HG03175 (cell line): Measurements from ENCODE around the gene DNAJA3.
A peak's percentile ranks its signal among the peaks of the same experiment; 100 is the strongest.

Source experiments
- ATAC-seq: cut with Tn5 transposase; IDR thresholded peaks from one replicate; pipeline ENCODE4 v1.9.1; 2021; ENCODE audit warnings: mild to moderate bottlenecking, moderate library complexity; ENCODE audit not compliant: unreplicated experiment

Gene DNAJA3

GRCh38 chr16:4468972-4469371, 43.3 kb downstream of the DNAJA3 start:
- ATAC-seq, result no peak

GRCh38 chr16:4471869-4472268, 46.2 kb downstream of the DNAJA3 start:
- ATAC-seq, result no peak

- ATAC-seq, result no peak
These were observed 47.2 kb downstream of the DNAJA3 start for GRCh38 chr16:4472880-4473279.

GRCh38 chr16:4474192-4474961, 48.7 kb downstream of the DNAJA3 start, which contains the start of gene NMRAL1:
NMRAL1 (minus strand) TSS chr16:4474625; CDS start chr16:4474132, 493 bp downstream.
- ATAC-seq, result peak; percentile 53

DNA sequence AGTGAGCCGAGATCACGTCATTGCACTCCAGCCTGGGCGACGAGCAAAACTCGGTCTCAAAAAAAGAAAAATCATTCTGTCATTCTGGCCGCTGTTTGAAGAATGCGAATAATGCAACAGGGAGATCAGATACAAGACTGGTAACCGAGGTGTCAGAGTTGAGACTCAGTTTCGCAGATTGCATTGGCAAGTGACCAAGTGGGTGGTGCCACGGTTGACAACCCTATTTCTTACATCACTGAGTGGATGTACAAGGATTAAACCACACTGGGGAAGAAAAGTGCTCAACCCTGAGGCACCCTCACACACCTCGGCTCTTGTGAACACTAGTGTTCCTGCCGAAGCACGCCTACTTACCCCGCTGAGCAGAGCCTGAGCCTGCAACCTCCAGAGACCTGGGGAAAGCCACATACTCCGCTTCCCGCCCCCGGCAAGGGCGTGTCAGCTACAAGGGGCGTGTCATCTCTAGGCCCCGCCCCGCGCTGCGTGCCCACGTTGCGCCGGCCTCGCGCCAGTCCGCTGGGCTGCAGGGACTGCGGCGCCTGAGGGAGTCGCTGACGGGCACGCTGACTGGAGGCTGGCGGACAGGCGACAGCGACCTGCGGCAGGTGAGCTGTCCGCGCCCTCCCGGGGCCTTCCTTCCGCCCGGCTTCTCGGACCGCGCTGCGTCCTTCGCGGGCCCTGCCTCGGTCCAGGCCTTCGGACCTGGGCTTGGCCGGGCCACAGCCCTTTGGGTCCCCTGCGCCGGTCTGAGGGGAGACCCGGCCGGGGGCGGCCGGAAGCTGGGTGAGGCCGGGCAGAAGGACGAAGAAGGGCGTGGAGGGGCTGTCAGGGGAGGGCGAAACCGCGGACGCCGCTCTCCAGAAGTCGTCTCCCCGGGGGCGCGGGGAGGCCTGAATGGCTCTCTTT, 50.5 kb downstream of the DNAJA3 start, which contains the start of gene HMOX2:
Gene HMOX2 (plus strand): TSS at position 519 of the 909 bp plus-strand sequence. CDS start 29,127 bp downstream, outside the sequence.
- ATAC-seq, result peak; percentile 89

DNA sequence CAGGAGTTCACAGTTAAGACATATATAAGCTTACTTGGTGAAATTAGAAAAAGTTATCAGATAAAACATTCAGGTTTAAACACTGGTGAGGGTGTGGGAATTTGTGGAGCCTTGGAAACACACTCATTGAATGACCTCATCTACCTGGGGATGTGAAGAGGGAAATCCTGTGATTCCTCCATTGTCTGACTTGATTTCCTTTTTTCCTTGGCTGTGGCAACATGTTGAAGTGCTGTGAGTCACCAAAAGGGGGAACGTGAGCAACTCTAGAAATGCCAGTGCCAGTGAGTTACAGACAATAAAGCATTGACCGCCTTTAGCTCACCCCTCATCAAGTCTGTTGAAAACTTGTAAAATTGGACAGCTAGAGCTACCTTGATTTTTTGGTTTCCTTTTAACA, 52.3 kb downstream of the DNAJA3 start:
- ATAC-seq, result no peak

- no peak for ATAC-seq
These were observed 55.9 kb downstream of the DNAJA3 start for GRCh38 chr16:4481526-4481925.

GRCh38 chr16:4481963-4482362, 56.3 kb downstream of the DNAJA3 start:
- ATAC-seq, result no peak

- ATAC-seq, result no peak
These were observed 60.6 kb downstream of the DNAJA3 start for GRCh38 chr16:4486126-4486893.

GRCh38 chr16:4487955-4488498, 62.4 kb downstream of the DNAJA3 start:
- ATAC-seq, result no peak

DNA sequence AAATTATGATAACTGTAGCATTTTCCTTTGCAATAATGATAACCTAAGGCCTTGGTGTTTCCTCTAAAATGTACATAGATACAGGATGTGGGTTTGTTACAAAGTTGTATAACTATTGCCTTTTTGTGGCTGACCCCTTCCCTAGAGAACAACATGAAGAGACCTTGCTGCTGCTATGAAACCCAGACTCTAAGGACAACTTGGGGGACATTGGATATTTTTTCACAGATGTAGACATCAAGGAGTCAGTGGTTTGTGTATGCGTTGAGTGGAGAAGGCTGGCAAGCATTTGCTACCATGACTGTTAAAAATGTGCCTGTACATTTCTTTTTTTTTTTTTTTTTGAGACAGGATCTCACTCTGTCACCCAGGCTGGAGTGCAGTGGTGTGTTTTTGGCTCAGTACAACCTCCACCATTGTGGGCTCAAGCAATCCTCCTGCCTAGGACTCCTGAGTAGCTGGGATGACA, 62.9 kb downstream of the DNAJA3 start:
- ATAC-seq, result no peak

DNA sequence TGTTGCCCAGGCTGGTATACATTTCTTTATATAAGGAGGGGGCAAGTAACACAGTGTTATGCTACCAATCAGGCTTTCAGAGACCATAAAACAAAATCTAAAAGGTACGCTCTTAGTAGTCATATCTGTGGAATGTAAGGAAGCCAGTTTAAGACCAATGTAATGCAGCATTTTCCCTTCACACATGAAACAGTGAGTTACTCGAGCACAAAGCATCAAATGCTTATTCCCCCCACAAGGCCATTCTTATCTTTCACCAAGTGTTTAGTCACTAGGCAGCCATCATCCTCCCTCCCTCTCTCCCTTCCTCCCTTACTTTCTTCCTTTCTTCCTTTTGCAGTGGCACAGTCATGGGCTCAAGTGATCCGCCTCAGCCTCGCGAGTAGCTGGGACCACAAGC, 63.4 kb downstream of the DNAJA3 start:
- no peak for ATAC-seq

GRCh38 chr16:4491898-4492297, 66.2 kb downstream of the DNAJA3 start:
- ATAC-seq, result no peak

DNA sequence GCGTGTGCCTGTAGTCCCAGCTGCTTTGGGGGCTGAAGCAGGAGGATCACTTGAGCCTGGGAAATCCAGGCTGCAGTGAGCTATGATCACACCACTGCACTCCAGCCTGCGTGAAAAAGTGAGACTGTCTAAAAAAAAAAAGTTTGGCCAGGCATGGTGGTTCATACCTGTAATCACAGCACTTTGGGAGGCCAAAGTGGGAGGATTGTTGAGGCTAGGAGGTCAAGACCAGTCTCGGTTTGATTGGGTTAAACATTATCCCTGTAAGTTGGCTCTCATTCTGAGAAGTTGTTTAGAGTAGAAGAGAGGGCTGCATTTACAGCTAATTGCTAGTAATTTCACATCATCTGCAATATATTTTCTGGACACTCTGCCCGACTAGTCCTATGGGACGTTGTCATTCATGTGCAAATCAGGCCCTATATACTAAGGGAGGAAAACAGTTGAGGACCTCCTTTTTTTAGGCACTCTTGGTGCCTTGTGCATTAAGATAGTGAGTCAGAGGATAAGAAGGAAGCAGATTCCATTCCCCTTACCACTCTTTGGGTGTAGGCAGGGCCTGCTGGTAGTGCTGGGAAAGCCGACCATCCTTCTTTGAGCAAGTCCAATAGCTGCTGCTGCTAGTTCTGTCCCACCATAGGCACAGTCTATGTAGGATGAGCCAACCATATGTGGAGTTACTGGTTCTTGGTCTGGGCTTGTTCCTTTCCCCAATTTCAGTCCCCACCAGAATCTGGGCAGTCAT, 69.2 kb downstream of the DNAJA3 start:
- ATAC-seq, result no peak

DNA sequence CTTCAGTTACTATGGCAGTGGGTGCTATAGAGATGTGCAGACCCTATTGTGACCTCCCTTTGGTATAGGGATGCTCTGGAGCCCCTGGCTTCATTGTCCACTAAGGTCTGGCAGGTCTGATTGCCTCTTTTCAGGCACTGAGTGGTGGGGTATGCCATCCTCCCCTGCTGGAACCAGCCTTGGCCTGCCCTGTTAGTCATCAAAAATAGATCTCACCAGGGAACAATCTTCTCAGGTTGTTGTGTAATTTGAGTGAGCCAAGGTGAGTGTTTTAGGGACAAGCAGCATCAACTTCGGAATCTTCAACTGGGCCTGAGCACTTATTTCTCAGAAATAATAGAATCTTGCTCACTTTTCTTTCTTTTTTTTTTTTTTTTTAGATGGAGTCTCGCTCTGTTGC, 70.1 kb downstream of the DNAJA3 start:
- no peak for ATAC-seq

- no peak for ATAC-seq
These were observed 70.6 kb downstream of the DNAJA3 start for GRCh38 chr16:4496305-4496704.

- no peak for ATAC-seq
These were observed 73.0 kb downstream of the DNAJA3 start for GRCh38 chr16:4498546-4499195.

DNA sequence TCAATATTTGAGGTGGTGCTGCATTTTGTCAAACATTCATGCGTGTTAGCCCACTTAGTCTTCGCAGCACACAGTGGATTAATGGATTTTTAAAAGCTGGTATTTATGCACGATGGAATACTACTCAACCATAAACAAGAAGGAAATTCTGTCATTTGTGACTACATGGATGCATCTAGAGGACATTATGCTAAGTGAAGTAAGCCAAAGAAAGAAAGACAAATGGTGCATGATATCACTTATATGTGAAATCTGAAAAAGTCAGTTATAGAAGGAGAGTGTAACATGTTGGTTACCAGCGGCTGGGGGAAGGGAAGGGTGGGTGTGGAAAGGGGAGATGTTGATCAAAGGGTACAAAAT, 73.5 kb downstream of the DNAJA3 start:
- no peak for ATAC-seq

DNA sequence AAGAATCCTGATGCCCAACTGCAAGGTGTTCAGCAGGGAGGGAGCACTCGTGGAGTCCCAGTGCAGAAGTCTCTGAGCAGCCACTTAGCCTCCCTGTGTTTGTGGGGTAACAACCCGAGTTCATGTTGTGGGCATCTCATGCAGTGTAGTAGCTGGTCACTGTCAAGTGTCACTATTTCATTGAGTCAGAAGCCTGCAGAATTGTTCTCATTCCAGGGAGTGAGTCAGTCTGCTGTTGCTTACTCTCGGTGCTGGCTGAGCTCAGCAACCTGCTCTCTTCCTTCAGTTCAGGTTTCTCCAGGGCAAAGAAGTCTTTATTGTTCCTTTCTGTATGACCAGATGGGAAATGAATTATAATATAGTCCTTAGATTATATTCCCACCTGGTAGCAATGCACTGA, 74.6 kb downstream of the DNAJA3 start:
- ATAC-seq, result no peak
